K562 (cell line): Measurements from ENCODE around the gene TRIO. TPM values are rescaled to one million over a fixed set of nuclear protein-coding genes. Genes with fewer than 3 reads are reported as not detected.

Experiments
- ATAC-seq: fragments of 200-7000 bp; cut with Tn5 transposase; 3 replicates; pipeline ENCODE4 v1.9.1; 2020; ENCODE audit warnings: moderate library complexity
- BruUV-seq: library from RNA; stranded (reverse); fragments of 400-500 nt; replicated peaks from 2 replicates; lab custom pipeline; 2021; lab: Mats Ljungman, UMichigan
- CTCF ChIA-PET: fragments of 300-600 bp; formaldehyde crosslinking; extraction: SDS; loops from one replicate; lab custom pipeline; 2021; ENCODE audit warnings: low intra/inter-chr PET ratio; lab: Yijun Ruan, JAX
- POLR2A ChIA-PET: fragments of 300-600, 350-650 bp; sonication (Branson Sonifier 250); formaldehyde crosslinking; extraction: SDS; loops from one replicate; lab custom pipeline; 2021; ENCODE audit warnings: antibody characterized with exemption, inconsistent platforms; lab: Yijun Ruan, JAX
- DNase-seq, 4 experiments: peaks; one replicate each; pipeline versions ENCODE4 v3.0.0 to v3.0.0-alpha.2; 2011 to 2018; ENCODE audit warnings: low spot score in 3 of 4, mixed read lengths in 3 of 4; ENCODE audit errors: extremely low read depth in 1 of 4
- FAIRE-seq: peaks from 2 replicates; lab custom pipeline; 2011; peaks lifted over from hg19 to GRCh38; lab: Jason Lieb, UNC
- H2AFZ ChIP-seq: 2 replicates; pipeline ENCODE4 v1.6.0; 2011; ENCODE audit warnings: low read depth, low read length, control low read depth, inconsistent platforms
- H3K27ac ChIP-seq: fragments of 200-600 bp; 3 replicates; pipeline ENCODE4 v1.8.0; 2011; ENCODE audit warnings: low read depth, mild to moderate bottlenecking, control low read depth, inconsistent platforms, low read length, moderate library complexity, mixed read lengths; ENCODE audit errors: extremely low read depth
- H3K27me3 ChIP-seq, 2 experiments: fragments of 300-600 bp in 1 of 2; 2 replicates in 1 of 2; 3 replicates in 1 of 2; pipeline versions ENCODE4 v1.6.0 to v1.8.0; 2011; ENCODE audit warnings: inconsistent platforms in 2 of 2, low read length in 2 of 2, mild to moderate bottlenecking in 1 of 2, mixed read lengths in 1 of 2, moderate library complexity in 1 of 2; ENCODE audit not compliant: control insufficient read depth in 2 of 2, insufficient read depth in 2 of 2
- H3K36me3 ChIP-seq: fragments of 300-600 bp; 3 replicates; pipeline ENCODE4 v1.8.0; 2011; ENCODE audit warnings: mild to moderate bottlenecking, low read length, inconsistent platforms; ENCODE audit not compliant: control insufficient read depth, insufficient read depth
- H3K4me1 ChIP-seq, 2 experiments: fragments of 200-600 bp in 1 of 2; replicated peaks in 1 of 2; 2 replicates in 1 of 2; 3 replicates in 1 of 2; pipeline versions ENCODE4 v1.5.1 to v1.8.0; 2011; ENCODE audit warnings: inconsistent platforms in 2 of 2, low read length in 2 of 2, mild to moderate bottlenecking in 1 of 2, mixed read lengths in 1 of 2, moderate library complexity in 1 of 2; ENCODE audit not compliant: control insufficient read depth in 2 of 2, insufficient read depth in 2 of 2
- H3K4me2 ChIP-seq: 2 replicates; pipeline ENCODE4 v1.6.1; 2011; ENCODE audit warnings: low read length, control low read depth, inconsistent platforms, mixed read lengths; ENCODE audit not compliant: insufficient read depth
- H3K4me3 ChIP-seq: fragments of 200-600 bp; sonication (generic), shearing (Covaris generic); 2 replicates; pipeline ENCODE4 v1.5.1; 2016; ENCODE audit warnings: control low read depth, inconsistent platforms
- H3K79me2 ChIP-seq: fragments of 200-600 bp; 3 replicates; pipeline ENCODE4 v1.8.0; 2011; ENCODE audit warnings: low read length, inconsistent platforms; ENCODE audit not compliant: control insufficient read depth, insufficient read depth
- H3K9ac ChIP-seq, 2 experiments: 2 replicates each; pipeline versions ENCODE4 v1.6.0 to v1.6.1; 2011; ENCODE audit warnings: low read depth in 2 of 2, low read length in 2 of 2, control low read depth in 1 of 2, inconsistent platforms in 1 of 2, mild to moderate bottlenecking in 1 of 2, mixed read lengths in 1 of 2; ENCODE audit not compliant: insufficient read depth in 1 of 2
- H3K9me1 ChIP-seq: one replicate; pipeline ENCODE4 v1.6.0; 2011; ENCODE audit warnings: inconsistent platforms, mild to moderate bottlenecking, low read length, moderate library complexity; ENCODE audit not compliant: control insufficient read depth, insufficient read depth
- H3K9me3 ChIP-seq: replicated peaks from 2 replicates; pipeline ENCODE4 v1.5.1; 2011; ENCODE audit warnings: low read depth, low read length, inconsistent platforms; ENCODE audit not compliant: control insufficient read depth, insufficient read depth
- H4K20me1 ChIP-seq: replicated peaks from 2 replicates; pipeline ENCODE4 v1.6.1; 2011; ENCODE audit warnings: low read length, inconsistent platforms, mixed read lengths; ENCODE audit not compliant: control insufficient read depth, insufficient read depth
- ARNT ChIP-seq, 2 experiments: fragments of 450-650 bp; IDR thresholded peaks; 2 replicates each; pipeline ENCODE4 v1.6.1; 2016; ENCODE audit warnings: mild to moderate bottlenecking in 1 of 2
- ASH1L ChIP-seq: fragments of 450-650 bp; IDR thresholded peaks from 2 replicates; pipeline ENCODE4 v1.6.1; 2018; ENCODE audit warnings: borderline replicate concordance, mild to moderate bottlenecking, low read depth; ENCODE audit not compliant: partially characterized antibody
- ATF6 ChIP-seq: sonication (generic); formaldehyde crosslinking; IDR thresholded peaks from 2 replicates; pipeline ENCODE4 v1.4.0; 2020; ENCODE audit warnings: mild to moderate bottlenecking, missing genetic modification reagents
- HIVEP1 ChIP-seq: fragments of 250-450 bp; sonication (Bioruptor Pico); IDR thresholded peaks from 2 replicates; pipeline ENCODE4 v1.4.0; 2020; ENCODE audit warnings: mild to moderate bottlenecking
- HNRNPL ChIP-seq: fragments of 200-400 bp; formaldehyde crosslinking; IDR thresholded peaks from 2 replicates; pipeline ENCODE4 v1.6.1; 2017; ENCODE audit warnings: low read depth, mild to moderate bottlenecking, low read length
- IRF1 ChIP-seq: sonication (generic); formaldehyde crosslinking; IDR thresholded peaks from 2 replicates; pipeline ENCODE4 v1.8.0; 2022; ENCODE audit warnings: missing genetic modification reagents, mild to moderate bottlenecking, borderline replicate concordance
- KAT2B ChIP-seq: IDR thresholded peaks from one replicate; pipeline ENCODE4 v1.6.1; 2012; ENCODE audit warnings: low read depth, mild to moderate bottlenecking, control low read depth, inconsistent platforms, low read length, moderate library complexity
- NR2C2 ChIP-seq, 2 experiments: fragments of 200-800 bp in 1 of 2; sonication (Bioruptor generic) in 1 of 2; sonication (generic) in 1 of 2; formaldehyde crosslinking in 1 of 2; IDR thresholded peaks; 2 replicates each; pipeline versions ENCODE4 v1.6.1 to v1.8.0; 2016 to 2022; ENCODE audit warnings: mild to moderate bottlenecking in 1 of 2, missing compliant biosample characterization in 1 of 2, missing genetic modification characterization in 1 of 2, missing genetic modification reagents in 1 of 2
- POLR2H ChIP-seq: IDR thresholded peaks from 2 replicates; pipeline ENCODE4 v1.6.1; 2016; ENCODE audit warnings: missing genetic modification characterization, low read depth, mild to moderate bottlenecking, control low read depth, missing compliant biosample characterization, moderate library complexity
- RCOR1 ChIP-seq, 2 experiments: IDR thresholded peaks; 2 replicates each; pipeline ENCODE4 v1.6.1; 2012; ENCODE audit warnings: low read depth in 2 of 2, low read length in 2 of 2, borderline replicate concordance in 1 of 2, improper control_type of control experiment in 1 of 2
- SAP30 ChIP-seq: fragments of 200-600 bp; sonication (generic); IDR thresholded peaks from 2 replicates; pipeline ENCODE4 v1.6.1; 2012; ENCODE audit warnings: borderline replicate concordance, low read depth, mild to moderate bottlenecking, moderate library complexity, low read length, control low read depth, inconsistent platforms; ENCODE audit not compliant: insufficient read depth, poor library complexity, severe bottlenecking
- SMAD4 ChIP-seq: fragments of 250-450 bp; sonication (Bioruptor Pico); conservative IDR thresholded peaks from 2 replicates; pipeline ENCODE4 v1.8.0; 2021; ENCODE audit warnings: inconsistent platforms, mild to moderate bottlenecking, moderate library complexity
- TOE1 ChIP-seq, 2 experiments: fragments of 450-650 bp in 1 of 2; sonication (generic) in 1 of 2; formaldehyde crosslinking in 1 of 2; IDR thresholded peaks; 2 replicates each; pipeline versions ENCODE4 v1.7.1 to v1.8.0; 2016 to 2022; ENCODE audit warnings: borderline replicate concordance in 2 of 2, mild to moderate bottlenecking in 2 of 2, antibody characterized with exemption in 1 of 2, inconsistent platforms in 1 of 2, low read depth in 1 of 2, missing genetic modification reagents in 1 of 2, moderate library complexity in 1 of 2
- ZBTB8A ChIP-seq: fragments of 450-650 bp; IDR thresholded peaks from 2 replicates; pipeline ENCODE4 v1.6.1; 2018; ENCODE audit warnings: mild to moderate bottlenecking, moderate library complexity; ENCODE audit not compliant: partially characterized antibody
- ZNF140 ChIP-seq: fragments of 250-450 bp; sonication (Bioruptor Pico); IDR thresholded peaks from 2 replicates; pipeline ENCODE4 v1.8.0; 2021; ENCODE audit warnings: moderate library complexity, mild to moderate bottlenecking, inconsistent platforms
- ZNF778 ChIP-seq: fragments of 450-650 bp; formaldehyde crosslinking; IDR thresholded peaks from 2 replicates; pipeline ENCODE4 v1.4.0; 2020; ENCODE audit warnings: mild to moderate bottlenecking, moderate library complexity
- WGBS: fragments of 100-300 bp; shearing (Covaris generic); methylation state at CpG from one replicate; pipeline ENCODE4 v1.1.6; 2016; ENCODE audit warnings: low coverage, mixed read lengths; ENCODE audit not compliant: insufficient coverage; ENCODE audit errors: missing lambda C conversion rate; 5-methylcytosine and 5-hydroxymethylcytosine counted together
- in situ Hi-C: fragments of 300-500 bp; cut with MboI; formaldehyde crosslinking; loops from 4 replicates; pipeline ENCODE4 v1.15.0; 2018; ENCODE audit warnings: inconsistent platforms, mixed read lengths
- intact Hi-C: fragments of 100-400 bp; cut with micrococcal nuclease; formaldehyde crosslinking; loops from 2 replicates; pipeline ENCODE4 v1.14.2; 2022
- polyA plus RNA-seq, 8 experiments: library from polyadenylated mRNA; depleted of rRNA in 4 of 8; stranded (reverse) in 5 of 8; unstranded in 3 of 8; fragments of >200 nt; fragmentation: Nextera tagmentation in 2 of 8; fragmentation: Illumina TruSeq in 1 of 8; extraction: Ambion mirVana in 2 of 8; extraction: Trizol in 1 of 8; gene quantifications; 2 replicates each; pipeline versions ENCODE4 v1.2.1 to v1.2.3, GENCODE V29; 2011 to 2014; ENCODE audit warnings: inconsistent platforms in 1 of 8, missing spikeins in 1 of 8
- total RNA-seq, 7 experiments: library from RNA; depleted of rRNA in 6 of 7; stranded (reverse); fragments of >200 nt in 6 of 7; fragmentation: Illumina TruSeq in 2 of 7; extraction: Trizol in 2 of 7; gene quantifications; 2 replicates each; pipeline versions ENCODE4 v1.2.1 to v1.2.3, GENCODE V29; 2011 to 2021; ENCODE audit warnings: low replicate concordance in 1 of 7

Gene TRIO
- total and polyA plus RNA-seq, 9 of the 15 experiments (the other 6 are each of a cell fraction or from before 2014, with no cell fraction given): 0.24 to 5.0 (median 1.1) TPM

GRCh38 chr5:14486486-14486885 lies 343.3 kb downstream of the TRIO start (continued):
- TF ChIP-seq SMAD4 (CRISPR knock-in tag): no peak
- TF ChIP-seq IRF1: no peak

GRCh38 chr5:14486996-14487896 lies 344.1 kb downstream of the TRIO start:
- ATAC-seq (no peak), DNase-seq (no peak), FAIRE-seq (no peak)
- Histone ChIP-seq H3K27me3 (peaks cover 33 to 71% of the 10 kb centered on the region in 2 experiments), H3K9me1 (no peaks in the 10 kb centered on the region), H2AFZ (no peak overlapping the region), H3K9me3 (no peaks in the 10 kb centered on the region), H3K4me2 (no peak overlapping the region), H3K4me1 (no peaks in the 10 kb centered on the region; a peak in 1 of 5 replicates), H3K36me3 (no peaks in the 10 kb centered on the region), H3K4me3 (no peak overlapping the region), H3K27ac (no peak overlapping the region), H3K79me2 (no peaks in the 10 kb centered on the region), H3K9ac (no peak overlapping the region), H4K20me1 (0 out of 2 replicates have a peak, but pooled peaks cover 3% of the 10 kb centered on the region)
- intact Hi-C loops (no loop called here), in situ Hi-C loops (no loop called here)
- ChIA-PET POLR2A (interaction anchor here (0.6 kb wide), 1 partner anchor 17 kb away, joined by 3 read pairs; no protein-coding TSS in a partner anchor), CTCF (no interaction called here)
- BruUV-seq: no TSS peak
- WGBS: 30% methylated on average over 16 of the region's 62 CpGs
- no peak for TF ChIP-seq ZNF140
- TF ChIP-seq ZNF778: no peak
- no peak for TF ChIP-seq KAT2B
- no peak for TF ChIP-seq RCOR1 (IDR thresholded peaks at IDR 0.05; ENCODE audit: borderline replicate concordance in 1 of 2, low read depth in 2 of 2, low read length in 2 of 2)
- TF ChIP-seq SAP30: no peak
- TF ChIP-seq ARNT (IDR thresholded peaks at IDR 0.05): no peak
- no peak for TF ChIP-seq NR2C2 (CRISPR knock-in tag; IDR thresholded peaks at IDR 0.05)
- no peak for TF ChIP-seq NR2C2 (tag; IDR thresholded peaks at IDR 0.05)
- no peak for TF ChIP-seq ZBTB8A
- TF ChIP-seq HNRNPL: no peak
- TF ChIP-seq ASH1L: no peak
- no peak for TF ChIP-seq TOE1 (IDR thresholded peaks at IDR 0.05; ENCODE audit: borderline replicate concordance)
- no peak for TF ChIP-seq TOE1 (CRISPR knock-in tag; IDR thresholded peaks at IDR 0.05; ENCODE audit: borderline replicate concordance, low read depth)
- no peak for TF ChIP-seq POLR2H
- no peak for TF ChIP-seq HIVEP1 (CRISPR knock-in tag)
- TF ChIP-seq ATF6 (CRISPR knock-in tag): no peak
